H1 (cell line): ENCODE results near the gene DPH5. TPM values are rescaled to one million over a fixed set of nuclear protein-coding genes. Genes with fewer than 3 reads are reported as not detected.

Experiments used
- CTCF ChIA-PET: fragments of 300-600 bp; sonication (Branson Sonifier 250); formaldehyde crosslinking; loops from one replicate; lab custom pipeline; 2021; ENCODE audit not compliant: partially characterized antibody; lab: Charles Lee
- POLR2A ChIA-PET: fragments of 300-600 bp; sonication (Branson Sonifier 250); formaldehyde crosslinking; loops from one replicate; lab custom pipeline; 2021; ENCODE audit warnings: inconsistent platforms; ENCODE audit not compliant: partially characterized antibody; lab: Charles Lee
- DNase-seq, 2 experiments: peaks; one replicate each; pipeline versions ENCODE4 v3.0.0 to v3.0.0-alpha.2; 2010 to 2022; ENCODE audit warnings: low spot score in 2 of 2, low read depth in 1 of 2, mixed read lengths in 1 of 2
- FAIRE-seq: peaks from 2 replicates; lab custom pipeline; 2011; peaks lifted over from hg19 to GRCh38; lab: Jason Lieb, UNC
- H2AFZ ChIP-seq: 2 replicates; pipeline ENCODE4 v1.8.1; 2012; ENCODE audit warnings: low read length, inconsistent platforms
- H2AK5ac ChIP-seq: 2 replicates; pipeline ENCODE4 v1.6.1; 2013; ENCODE audit warnings: low read depth, low read length
- H2BK120ac ChIP-seq: replicated peaks from 2 replicates; pipeline ENCODE3; 2013; ENCODE audit warnings: low read depth, low read length, inconsistent platforms
- H2BK12ac ChIP-seq: 2 replicates; pipeline ENCODE4 v1.6.1; 2013; ENCODE audit warnings: low read depth, low read length
- H2BK15ac ChIP-seq: 2 replicates; pipeline ENCODE4 v1.6.1; 2013; ENCODE audit warnings: low read length
- H2BK20ac ChIP-seq: 2 replicates; pipeline ENCODE4 v1.6.1; 2013; ENCODE audit warnings: low read length
- H2BK5ac ChIP-seq: 2 replicates; pipeline ENCODE4 v1.6.1; 2013; ENCODE audit warnings: low read depth, low read length
- H3K14ac ChIP-seq: 2 replicates; pipeline ENCODE4 v1.6.1; 2013; ENCODE audit warnings: inconsistent platforms; ENCODE audit not compliant: insufficient read length
- H3K18ac ChIP-seq: 2 replicates; pipeline ENCODE4 v1.6.1; 2013; ENCODE audit warnings: low read length; ENCODE audit errors: extremely low read depth
- H3K23ac ChIP-seq: 2 replicates; pipeline ENCODE4 v1.6.1; 2013; ENCODE audit warnings: inconsistent platforms; ENCODE audit not compliant: insufficient read length
- H3K23me2 ChIP-seq: 2 replicates; pipeline ENCODE4 v1.6.1; 2013; ENCODE audit warnings: low read depth, low read length
- H3K27ac ChIP-seq: 2 replicates; pipeline ENCODE4 v1.6.1; 2011; ENCODE audit warnings: low read depth, low read length, inconsistent platforms
- H3K27me3 ChIP-seq, 4 experiments: replicated peaks in 1 of 4; 1 replicate in 1 of 4; 2 replicates in 3 of 4; pipeline versions ENCODE4 v1.6.1 to v1.8.1; 2011 to 2013; ENCODE audit warnings: low read length in 3 of 4, mild to moderate bottlenecking in 3 of 4, inconsistent platforms in 2 of 4, mixed read lengths in 2 of 4, moderate library complexity in 1 of 4; ENCODE audit not compliant: control insufficient read depth in 3 of 4, insufficient read depth in 3 of 4; ENCODE audit errors: extremely low read depth in 1 of 4
- H3K36me3 ChIP-seq, 4 experiments: 2 replicates each; pipeline versions ENCODE4 v1.6.1 to v1.8.1; 2011 to 2013; ENCODE audit warnings: mild to moderate bottlenecking in 4 of 4, low read length in 3 of 4, moderate library complexity in 2 of 4, control low read depth in 1 of 4, inconsistent platforms in 1 of 4; ENCODE audit not compliant: insufficient read depth in 4 of 4, control insufficient read depth in 2 of 4
- H3K4ac ChIP-seq: replicated peaks from 2 replicates; pipeline ENCODE3; 2013; ENCODE audit warnings: low read length, low read depth, mixed read lengths, inconsistent platforms; ENCODE audit not compliant: insufficient read length
- H3K4me1 ChIP-seq, 4 experiments: replicated peaks in 1 of 4; 1 replicate in 1 of 4; 2 replicates in 3 of 4; pipeline versions ENCODE4 v1.6.1 to v1.8.1; 2011 to 2013; ENCODE audit warnings: low read length in 3 of 4, inconsistent platforms in 2 of 4, mixed read lengths in 1 of 4; ENCODE audit not compliant: insufficient read depth in 4 of 4, control insufficient read depth in 3 of 4
- H3K4me2 ChIP-seq, 2 experiments: 2 replicates each; pipeline versions ENCODE4 v1.6.1 to v1.8.1; 2011 to 2013; ENCODE audit warnings: low read depth in 2 of 2, low read length in 2 of 2, control low read depth in 1 of 2, inconsistent platforms in 1 of 2, mild to moderate bottlenecking in 1 of 2; ENCODE audit not compliant: insufficient read depth in 1 of 2
- H3K4me3 ChIP-seq, 4 experiments: fragments of 200-600, 300-600 bp in 1 of 4; sonication (generic), shearing (Covaris generic), sonication (Bioruptor Twin) in 1 of 4; 2 replicates each; pipeline versions ENCODE4 v1.5.1 to v1.8.1; 2011 to 2016; ENCODE audit warnings: low read length in 4 of 4, low read depth in 3 of 4, control low read depth in 2 of 4, inconsistent platforms in 2 of 4, mild to moderate bottlenecking in 2 of 4, mixed read lengths in 1 of 4, moderate library complexity in 1 of 4; ENCODE audit not compliant: insufficient read depth in 2 of 4; ENCODE audit errors: extremely low read depth in 1 of 4
- H3K56ac ChIP-seq: replicated peaks from 2 replicates; pipeline ENCODE3; 2013; ENCODE audit warnings: low read depth, mild to moderate bottlenecking, mixed read lengths, low read length, inconsistent platforms; ENCODE audit not compliant: insufficient read length
- H3K79me1 ChIP-seq: 2 replicates; pipeline ENCODE4 v1.6.1; 2013; ENCODE audit warnings: low read depth, low read length, control low read depth
- H3K79me2 ChIP-seq, 2 experiments: 2 replicates each; pipeline versions ENCODE4 v1.6.1 to v1.8.1; 2012 to 2013; ENCODE audit warnings: low read length in 2 of 2, mild to moderate bottlenecking in 2 of 2, inconsistent platforms in 1 of 2; ENCODE audit not compliant: insufficient read depth in 2 of 2, control insufficient read depth in 1 of 2
- H3K9ac ChIP-seq, 4 experiments: replicated peaks in 1 of 4; 1 replicate in 1 of 4; 2 replicates in 3 of 4; pipeline versions ENCODE4 v1.6.1 to v1.8.1; 2011 to 2013; ENCODE audit warnings: low read depth in 3 of 4, low read length in 3 of 4, control low read depth in 2 of 4, mild to moderate bottlenecking in 2 of 4, moderate library complexity in 2 of 4, inconsistent platforms in 1 of 4; ENCODE audit errors: extremely low read depth in 1 of 4
- H3K9me3 ChIP-seq, 2 experiments: 2 replicates each; pipeline versions ENCODE4 v1.6.1 to v1.8.1; 2012 to 2013; ENCODE audit warnings: mild to moderate bottlenecking in 2 of 2, moderate library complexity in 2 of 2, control low read depth in 1 of 2, inconsistent platforms in 1 of 2, low read depth in 1 of 2, low read length in 1 of 2, mixed read lengths in 1 of 2; ENCODE audit not compliant: insufficient read depth in 2 of 2
- H4K20me1 ChIP-seq, 2 experiments: replicated peaks in 1 of 2; 2 replicates each; pipeline versions ENCODE3 to v1.8.1; 2011 to 2013; ENCODE audit warnings: inconsistent platforms in 2 of 2, low read length in 2 of 2, mild to moderate bottlenecking in 1 of 2; ENCODE audit not compliant: insufficient read depth in 2 of 2, control insufficient read depth in 1 of 2
- H4K5ac ChIP-seq: 2 replicates; pipeline ENCODE4 v1.6.1; 2013; ENCODE audit warnings: low read length, low read depth, mixed read lengths, inconsistent platforms; ENCODE audit not compliant: insufficient read length
- H4K8ac ChIP-seq: 2 replicates; pipeline ENCODE4 v1.8.0; 2013; ENCODE audit warnings: mild to moderate bottlenecking, moderate library complexity, low read length, inconsistent platforms; ENCODE audit not compliant: insufficient read depth; ENCODE audit errors: extremely low read depth
- H4K91ac ChIP-seq: replicated peaks from 2 replicates; pipeline ENCODE3; 2013; ENCODE audit warnings: low read length, mixed read lengths, inconsistent platforms; ENCODE audit not compliant: insufficient read length
- BRCA1 ChIP-seq: IDR thresholded peaks from 2 replicates; pipeline ENCODE4 v1.6.1; 2012; ENCODE audit warnings: low read depth, low read length, improper control_type of control experiment
- CHD2 ChIP-seq: IDR thresholded peaks from 2 replicates; pipeline ENCODE4 v1.6.1; 2012; ENCODE audit warnings: low read length, improper control_type of control experiment
- EP300 ChIP-seq, 2 experiments: IDR thresholded peaks; 1 replicate in 1 of 2; 2 replicates in 1 of 2; pipeline ENCODE4 v1.6.1; 2011 to 2012; ENCODE audit warnings: low read depth in 2 of 2, low read length in 2 of 2, mild to moderate bottlenecking in 2 of 2, borderline replicate concordance in 1 of 2, inconsistent platforms in 1 of 2, moderate library complexity in 1 of 2
- EZH2 ChIP-seq: fragments of 200-600 bp; sonication (generic); IDR thresholded peaks from 2 replicates; pipeline ENCODE4 v1.7.1; 2012; ENCODE audit warnings: low read depth, mild to moderate bottlenecking, moderate library complexity, low read length, inconsistent platforms; ENCODE audit not compliant: severe bottlenecking
- FOSL1 ChIP-seq: IDR thresholded peaks from 2 replicates; pipeline ENCODE4 v1.6.1; 2011; ENCODE audit warnings: mild to moderate bottlenecking, low read depth, low read length, moderate library complexity; ENCODE audit not compliant: insufficient read depth
- HDAC6 ChIP-seq: IDR thresholded peaks from one replicate; pipeline ENCODE4 v1.7.1; 2012; ENCODE audit warnings: low read depth, mild to moderate bottlenecking, inconsistent platforms, low read length, moderate library complexity
- KDM1A ChIP-seq: fragments of 200-600, 300-600 bp; sonication (generic); IDR thresholded peaks from 2 replicates; pipeline ENCODE4 v1.7.1; 2016; ENCODE audit warnings: mild to moderate bottlenecking, low read length, borderline replicate concordance
- NANOG ChIP-seq: IDR thresholded peaks from 2 replicates; pipeline ENCODE4 v1.6.1; 2011; ENCODE audit warnings: low read length, low read depth, mild to moderate bottlenecking, inconsistent platforms; ENCODE audit not compliant: insufficient read depth, poor library complexity, severe bottlenecking
- PHF8 ChIP-seq: fragments of 200-600 bp; sonication (generic); conservative IDR thresholded peaks from 2 replicates; pipeline ENCODE4 v1.7.1; 2012; ENCODE audit warnings: low read depth, mild to moderate bottlenecking, inconsistent platforms, low read length, moderate library complexity
- SIN3A ChIP-seq, 2 experiments: IDR thresholded peaks in 1 of 2; conservative IDR thresholded peaks in 1 of 2; 2 replicates each; pipeline ENCODE4 v1.6.1; 2011 to 2012; ENCODE audit warnings: low read length in 2 of 2, improper control_type of control experiment in 1 of 2, low read depth in 1 of 2, mild to moderate bottlenecking in 1 of 2
- SP2 ChIP-seq: IDR thresholded peaks from 2 replicates; pipeline ENCODE4 v1.6.1; 2012; ENCODE audit warnings: mild to moderate bottlenecking, low read length, inconsistent platforms
- TAF1 ChIP-seq: IDR thresholded peaks from 2 replicates; pipeline ENCODE4 v1.6.1; 2011; ENCODE audit warnings: mild to moderate bottlenecking, low read depth, low read length
- YY1 ChIP-seq: IDR thresholded peaks from 2 replicates; pipeline ENCODE4 v1.6.1; 2011; ENCODE audit warnings: low read depth, mild to moderate bottlenecking, low read length
- ZNF274 ChIP-seq: IDR thresholded peaks from 2 replicates; pipeline ENCODE4 v1.7.0; 2012; ENCODE audit warnings: low read length, borderline replicate concordance; ENCODE audit errors: extremely low read depth
- WGBS, 2 experiments: shearing (Covaris generic) in 1 of 2; methylation state at CpG; one replicate each; pipeline versions ENCODE4 v1.1.6 to v1.1.7; 2013 to 2015; ENCODE audit warnings: low lambda C conversion rate in 2 of 2, mixed read lengths in 2 of 2, inconsistent platforms in 1 of 2, low coverage in 1 of 2, missing lambda C conversion rate in 1 of 2; ENCODE audit not compliant: insufficient replicate concordance in 2 of 2, insufficient coverage in 1 of 2, insufficient read length in 1 of 2; ENCODE audit errors: extremely low coverage in 1 of 2, missing lambda C conversion rate in 1 of 2; 5-methylcytosine and 5-hydroxymethylcytosine counted together
- polyA plus RNA-seq, 7 experiments: library from polyadenylated mRNA; depleted of rRNA in 3 of 7; stranded (reverse) in 5 of 7; unstranded in 2 of 7; fragments of >200 nt in 5 of 7; fragments of 200-250 nt in 2 of 7; gene quantifications; 1 replicate in 5 of 7; 2 replicates in 1 of 7; 4 replicates in 1 of 7; pipeline versions ENCODE4 v1.2.1 to v1.2.3, GENCODE V29; 2011 to 2013; ENCODE audit warnings: missing spikeins in 2 of 7, mixed read lengths in 2 of 7
- total RNA-seq: library from RNA; stranded (reverse); fragmentation: NEBNext Ultra II Directional; extraction: Animal tissue kit (Norgen Biotek cat#: 25700); gene quantifications from 2 replicates; pipeline ENCODE4 v1.2.1, GENCODE V29; 2021

The DPH5 gene
- total and polyA plus RNA-seq, 2 of the 8 experiments (the other 6 are each of a cell fraction or from before 2014, with no cell fraction given): 67.7 to 106 TPM

GRCh38 chr1:101022294-101022693 is 3.3 kb downstream of the DPH5 start:
- no peak overlapping the region for H3K4me3 ChIP-seq
- no peak overlapping the region for H3K56ac ChIP-seq
- no peaks in the 10 kb centered on the region for H4K20me1 ChIP-seq
- no peak overlapping the region for H4K5ac ChIP-seq
- H2BK20ac ChIP-seq: no peak overlapping the region
- no peaks in the 10 kb centered on the region for H3K9me3 ChIP-seq
- ChIA-PET CTCF (no interaction called here), POLR2A (interaction anchor here (0.9 kb wide), 1 partner anchor 10 kb away, joined by 3 read pairs; no protein-coding TSS in a partner anchor)
- H3K23ac ChIP-seq: no peak overlapping the region
- no peak overlapping the region for H2AK5ac ChIP-seq
- no peaks in the 10 kb centered on the region for H3K27me3 ChIP-seq
- DNase-seq (no peak), FAIRE-seq (no peak)
- H3K9ac ChIP-seq: no peak overlapping the region; a peak in 1 of 7 replicates
- no peak overlapping the region for H4K91ac ChIP-seq
- no peak overlapping the region for H4K8ac ChIP-seq
- H3K36me3 ChIP-seq: peaks cover 0 to 31% (median 1%) of the 10 kb centered on the region in 4 experiments; a peak in 4 of 8 replicates
- H3K27ac ChIP-seq: no peak overlapping the region
- H3K14ac ChIP-seq: no peak overlapping the region
- no peak overlapping the region for H2BK120ac ChIP-seq
- peaks cover 2% of the 10 kb centered on the region for H3K79me1 ChIP-seq
- H2BK15ac ChIP-seq: no peak overlapping the region
- H3K4me1 ChIP-seq: peaks cover 0 to 1% (median 0%) of the 10 kb centered on the region in 4 experiments; a peak in 1 of 7 replicates
- WGBS, 2 experiments: 77% methylated on average over 3 of the region's 3 CpGs; no CpG with 5 or more reads in 1 of the 2 experiments
- H3K4ac ChIP-seq: no peak overlapping the region
- no peak overlapping the region for H2BK5ac ChIP-seq
- H2BK12ac ChIP-seq: no peak overlapping the region
- no peak overlapping the region for H3K4me2 ChIP-seq
- no peak overlapping the region for H3K18ac ChIP-seq
- H3K23me2 ChIP-seq: peaks cover 3% of the 10 kb centered on the region
- H3K79me2 ChIP-seq: peaks cover 3 to 31% of the 10 kb centered on the region in 2 experiments; a peak in 2 of 4 replicates
- no peak overlapping the region for H2AFZ ChIP-seq
- TF ChIP-seq EP300 (IDR thresholded peaks at IDR 0.05; ENCODE audit: borderline replicate concordance in 1 of 2, low read depth in 2 of 2, low read length in 2 of 2): no peak
- TF ChIP-seq YY1: no peak
- TF ChIP-seq SIN3A (conservative IDR thresholded peaks at IDR 0.05 in 1 of 2, IDR thresholded peaks at IDR 0.05 in 1 of 2; ENCODE audit: low read depth in 1 of 2, low read length in 2 of 2): no peak
- TF ChIP-seq FOSL1: no peak
- TF ChIP-seq KDM1A: no peak
- no peak for TF ChIP-seq ZNF274
- TF ChIP-seq BRCA1: no peak
- no peak for TF ChIP-seq TAF1
- TF ChIP-seq CHD2: no peak
- TF ChIP-seq PHF8: no peak
- TF ChIP-seq SP2: no peak
- TF ChIP-seq EZH2: no peak
- TF ChIP-seq NANOG: no peak
- TF ChIP-seq HDAC6: no peak
